ENCODE measurements around the gene AP2A1.

AP2A1 gene

GRCh38 chr19:49843265-49843664 lies 76.5 kb downstream of the AP2A1 start:
- DNase-seq = no peak

- DNase-seq = no peak
Observed at GRCh38 chr19:49844138-49845095, 77.6 kb downstream of the AP2A1 start.

GRCh38 chr19:49845414-49845813 lies 78.6 kb downstream of the AP2A1 start:
- no peak for DNase-seq

GRCh38 chr19:49846408-49846807 lies 79.6 kb downstream of the AP2A1 start:
- no peak for DNase-seq

GRCh38 chr19:49847731-49848696 lies 81.2 kb downstream of the AP2A1 start:
- DNase-seq = peak; percentile 49

GRCh38 chr19:49848938-49849337 lies 82.1 kb downstream of the AP2A1 start:
- DNase-seq = no peak

- no peak for DNase-seq
Observed at GRCh38 chr19:49849433-49850220, 82.8 kb downstream of the AP2A1 start.

GRCh38 chr19:49850221-49850486 lies 83.4 kb downstream of the AP2A1 start:
- DNase-seq = no peak

GRCh38 chr19:49850487-49851342 lies 83.9 kb downstream of the AP2A1 start, which contains the start of gene PTOV1:
Gene PTOV1 (plus strand): TSS chr19:49851159.
- peak; percentile 90 for DNase-seq

- peak; percentile 46 for DNase-seq
Observed at GRCh38 chr19:49851456-49852259, 84.9 kb downstream of the AP2A1 start.

GRCh38 chr19:49852631-49853126 lies 85.9 kb downstream of the AP2A1 start:
- no peak for DNase-seq

GRCh38 chr19:49853852-49854377 lies 87.1 kb downstream of the AP2A1 start:
- no peak for DNase-seq

GRCh38 chr19:49854378-49855263 lies 87.8 kb downstream of the AP2A1 start:
- no peak for DNase-seq

- DNase-seq = no peak
Observed at GRCh38 chr19:49855277-49855675, 88.5 kb downstream of the AP2A1 start.

- DNase-seq = no peak
Observed at GRCh38 chr19:49855676-49856573, 89.1 kb downstream of the AP2A1 start.

- no peak for DNase-seq
Observed at GRCh38 chr19:49856574-49857021, 89.8 kb downstream of the AP2A1 start.

Measured in CD4-positive, alpha-beta T cell treated with Interleukin-17A for 1 hour (primary cell).